KMS-11 (cell line): ENCODE measurements around the gene NECTIN1.

Experiments
- H2AFZ ChIP-seq: fragments of 200-600 bp; sonication (generic); 2 replicates; pipeline ENCODE4 v1.6.1; 2016; ENCODE audit warnings: antibody characterized with exemption, mixed run types, low read depth
- H3K27ac ChIP-seq: fragments of 200-600 bp; sonication (generic); 2 replicates; pipeline ENCODE4 v1.6.1; 2016; ENCODE audit warnings: mild to moderate bottlenecking, mixed run types
- H3K27me3 ChIP-seq: fragments of 200-600 bp; sonication (generic); 2 replicates; pipeline ENCODE4 v1.6.1; 2017; ENCODE audit warnings: mild to moderate bottlenecking, low read depth, mixed run types, moderate library complexity; ENCODE audit not compliant: insufficient read depth
- H3K36me3 ChIP-seq: fragments of 200-600 bp; sonication (generic); 2 replicates; pipeline ENCODE4 v1.6.1; 2017; ENCODE audit warnings: mild to moderate bottlenecking, mixed run types; ENCODE audit not compliant: insufficient read depth
- H3K4me1 ChIP-seq: fragments of 200-600 bp; sonication (generic); 2 replicates; pipeline ENCODE4 v1.6.1; 2016; ENCODE audit warnings: mild to moderate bottlenecking, low read depth, mixed run types; ENCODE audit not compliant: poor library complexity, severe bottlenecking
- H3K4me2 ChIP-seq: fragments of 200-600 bp; sonication (generic); 2 replicates; pipeline ENCODE4 v1.7.0; 2016; ENCODE audit warnings: mild to moderate bottlenecking, mixed run types
- H3K4me3 ChIP-seq: fragments of 200-600 bp; sonication (generic); IDR thresholded peaks from 2 replicates; pipeline ENCODE4 v1.6.1; 2017; ENCODE audit warnings: low read depth, low read length, mixed read lengths; ENCODE audit not compliant: insufficient read depth
- H3K79me2 ChIP-seq: fragments of 200-600 bp; sonication (generic); 2 replicates; pipeline ENCODE4 v1.6.1; 2016; ENCODE audit warnings: low read depth, mixed run types; ENCODE audit not compliant: insufficient read depth
- H3K9ac ChIP-seq: fragments of 200-600 bp; sonication (generic); 2 replicates; pipeline ENCODE4 v1.6.1; 2016; ENCODE audit warnings: mild to moderate bottlenecking, mixed run types
- H4K20me1 ChIP-seq: fragments of 200-600 bp; sonication (generic); 2 replicates; pipeline ENCODE4 v1.6.1; 2016; ENCODE audit warnings: mild to moderate bottlenecking, mixed run types; ENCODE audit not compliant: insufficient read depth
- TF ChIP-seq, protein P1 (sequence below): fragments of 200-600 bp; sonication (generic); conservative IDR thresholded peaks from 2 replicates; pipeline ENCODE4 v1.6.1; 2017; ENCODE audit warnings: low read depth, mild to moderate bottlenecking, antibody characterized with exemption, low read length, moderate library complexity, mixed read lengths

Gene NECTIN1

DNA sequence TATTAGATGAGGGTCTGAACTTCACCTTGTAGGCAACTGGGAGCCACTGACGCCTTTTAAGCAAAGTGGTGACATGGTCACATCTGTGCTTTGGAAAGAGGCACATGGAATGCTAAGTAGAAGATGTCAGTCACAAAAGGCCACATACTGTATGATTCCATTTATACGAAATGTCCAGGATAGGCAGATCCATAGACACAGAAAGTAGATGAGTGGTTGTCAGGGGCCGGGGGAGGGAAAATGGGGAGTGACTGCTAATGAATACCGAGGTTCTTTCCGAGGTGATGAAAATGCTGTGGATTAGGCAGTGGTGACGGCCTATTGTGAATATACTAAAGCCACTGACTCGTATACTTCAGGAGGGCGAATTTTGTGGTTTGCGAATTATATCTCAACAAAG, 20.6 kb downstream of the NECTIN1 start:
- Histone ChIP-seq H3K27ac (no peak overlapping the region), H3K4me1 (no peaks in the 10 kb centered on the region)

DNA sequence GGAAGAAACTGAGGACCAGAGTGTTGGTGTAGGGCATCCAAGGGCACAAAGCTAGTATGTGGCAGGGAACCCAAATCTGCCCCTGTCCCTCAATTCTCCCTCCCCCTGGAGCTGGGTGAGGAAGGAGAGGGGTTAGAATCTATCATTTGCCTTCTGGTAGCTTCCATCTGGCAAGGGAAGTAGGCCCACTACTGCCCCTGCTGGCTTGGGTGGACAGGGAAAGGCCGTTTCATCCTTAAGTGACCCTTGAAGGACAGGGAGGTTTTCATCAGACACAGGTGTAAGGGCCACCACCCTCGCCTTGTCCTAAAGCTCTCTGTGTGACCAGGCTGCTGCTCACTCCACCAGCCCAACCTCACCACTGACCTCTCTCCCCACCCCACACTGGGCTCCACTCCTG, 22.1 kb downstream of the NECTIN1 start:
- Histone ChIP-seq H3K4me3 (no peak overlapping the region), H3K4me1 (no peaks in the 10 kb centered on the region), H3K27me3 (no peaks in the 10 kb centered on the region), H3K79me2 (no peaks in the 10 kb centered on the region), H3K36me3 (no peaks in the 10 kb centered on the region), H3K9ac (no peak overlapping the region), H3K27ac (no peak overlapping the region), H3K4me2 (no peak overlapping the region), H4K20me1 (no peaks in the 10 kb centered on the region), H2AFZ (no peak overlapping the region)
- TF ChIP-seq, protein P1, sequence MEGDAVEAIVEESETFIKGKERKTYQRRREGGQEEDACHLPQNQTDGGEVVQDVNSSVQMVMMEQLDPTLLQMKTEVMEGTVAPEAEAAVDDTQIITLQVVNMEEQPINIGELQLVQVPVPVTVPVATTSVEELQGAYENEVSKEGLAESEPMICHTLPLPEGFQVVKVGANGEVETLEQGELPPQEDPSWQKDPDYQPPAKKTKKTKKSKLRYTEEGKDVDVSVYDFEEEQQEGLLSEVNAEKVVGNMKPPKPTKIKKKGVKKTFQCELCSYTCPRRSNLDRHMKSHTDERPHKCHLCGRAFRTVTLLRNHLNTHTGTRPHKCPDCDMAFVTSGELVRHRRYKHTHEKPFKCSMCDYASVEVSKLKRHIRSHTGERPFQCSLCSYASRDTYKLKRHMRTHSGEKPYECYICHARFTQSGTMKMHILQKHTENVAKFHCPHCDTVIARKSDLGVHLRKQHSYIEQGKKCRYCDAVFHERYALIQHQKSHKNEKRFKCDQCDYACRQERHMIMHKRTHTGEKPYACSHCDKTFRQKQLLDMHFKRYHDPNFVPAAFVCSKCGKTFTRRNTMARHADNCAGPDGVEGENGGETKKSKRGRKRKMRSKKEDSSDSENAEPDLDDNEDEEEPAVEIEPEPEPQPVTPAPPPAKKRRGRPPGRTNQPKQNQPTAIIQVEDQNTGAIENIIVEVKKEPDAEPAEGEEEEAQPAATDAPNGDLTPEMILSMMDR, result no peak

More for the DNA sequence above, 20.6 kb downstream of the NECTIN1 start:
- H3K4me2 ChIP-seq, result no peak overlapping the region
- H3K36me3 ChIP-seq, result no peaks in the 10 kb centered on the region
- H3K4me3 ChIP-seq, result no peak overlapping the region
- no peak overlapping the region for H2AFZ ChIP-seq
- TF ChIP-seq, protein P1, result no peak
- no peaks in the 10 kb centered on the region for H4K20me1 ChIP-seq
- no peaks in the 10 kb centered on the region for H3K79me2 ChIP-seq
- no peak overlapping the region for H3K9ac ChIP-seq
- no peaks in the 10 kb centered on the region for H3K27me3 ChIP-seq

DNA sequence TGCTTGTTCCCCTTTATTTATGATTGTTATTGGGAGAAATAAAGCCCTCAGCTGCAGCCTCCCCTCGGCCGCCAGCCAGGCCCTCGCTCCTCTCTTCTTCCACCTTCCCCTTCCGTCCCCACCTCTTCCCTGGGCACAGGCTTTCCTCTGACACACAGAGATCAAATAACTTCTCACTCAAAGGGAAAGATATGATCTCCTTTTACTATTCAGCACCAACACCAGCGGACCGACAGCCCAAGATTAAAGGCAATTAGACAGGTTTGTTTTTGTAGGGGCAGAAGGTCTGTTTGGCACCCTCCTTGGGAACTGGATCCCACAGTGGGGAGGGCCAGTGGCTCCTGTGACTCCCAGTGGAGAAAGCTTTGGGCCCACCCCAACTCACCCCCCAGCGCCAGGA, 23.0 kb downstream of the NECTIN1 start:
- Histone ChIP-seq H3K4me2 (no peak overlapping the region), H2AFZ (no peak overlapping the region), H3K36me3 (no peaks in the 10 kb centered on the region), H4K20me1 (no peaks in the 10 kb centered on the region), H3K79me2 (no peaks in the 10 kb centered on the region), H3K27ac (no peak overlapping the region), H3K4me3 (no peak overlapping the region), H3K4me1 (no peaks in the 10 kb centered on the region), H3K9ac (no peak overlapping the region), H3K27me3 (no peaks in the 10 kb centered on the region)
- TF ChIP-seq, protein P1, result no peak

DNA sequence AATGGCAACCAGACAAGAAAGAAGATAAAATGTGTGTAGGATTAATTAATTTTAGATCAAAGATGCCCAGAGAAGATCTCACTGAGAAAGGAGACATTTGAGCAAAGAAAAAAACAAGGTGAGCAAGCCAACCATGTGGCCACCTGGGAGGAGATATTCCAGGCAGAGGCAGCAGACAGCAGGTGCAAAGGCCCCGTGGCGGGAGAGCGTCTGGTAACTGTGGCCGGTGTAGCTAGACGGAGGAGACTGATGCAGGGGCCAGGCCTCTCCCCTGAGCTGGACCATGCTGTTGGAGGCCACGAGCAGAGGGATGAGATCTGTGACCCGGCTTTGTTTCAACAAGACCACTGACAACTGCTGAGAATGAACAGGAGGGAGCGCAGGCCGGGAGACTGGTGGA, 23.6 kb downstream of the NECTIN1 start:
- H3K36me3 ChIP-seq, result no peaks in the 10 kb centered on the region
- TF ChIP-seq, protein P1, result no peak
- H3K4me3 ChIP-seq, result no peak overlapping the region
- H3K27me3 ChIP-seq, result no peaks in the 10 kb centered on the region
- no peak overlapping the region for H3K4me2 ChIP-seq
- H4K20me1 ChIP-seq, result no peaks in the 10 kb centered on the region
- H3K79me2 ChIP-seq, result no peaks in the 10 kb centered on the region
- H3K27ac ChIP-seq, result no peak overlapping the region
- H3K9ac ChIP-seq, result no peak overlapping the region
- no peaks in the 10 kb centered on the region for H3K4me1 ChIP-seq
- no peak overlapping the region for H2AFZ ChIP-seq
